Hepatocyte (in vitro differentiated cells): Measurements from ENCODE around the gene PKP1. TPM values are rescaled to one million over a fixed set of nuclear protein-coding genes. Genes with fewer than 3 reads are reported as not detected.

Source experiments
- DNase-seq: peaks from one replicate; pipeline ENCODE4 v3.0.0-alpha.2; 2016; ENCODE audit warnings: low spot score
- H2AFZ ChIP-seq: fragments of 200-600 bp; sonication (generic); 2 replicates; pipeline ENCODE4 v1.6.0; 2016; ENCODE audit warnings: antibody characterized with exemption, mild to moderate bottlenecking
- H3K27ac ChIP-seq: fragments of 200-600 bp; sonication (generic); 2 replicates; pipeline ENCODE4 v1.5.1; 2016; ENCODE audit warnings: mild to moderate bottlenecking
- H3K27me3 ChIP-seq: fragments of 200-600 bp; sonication (generic); 2 replicates; pipeline ENCODE4 v1.6.1; 2016
- H3K36me3 ChIP-seq: fragments of 200-600 bp; sonication (generic); replicated peaks from 2 replicates; pipeline ENCODE4 v1.5.1; 2016; ENCODE audit warnings: low read depth; ENCODE audit not compliant: insufficient read depth
- H3K4me1 ChIP-seq: fragments of 200-600 bp; sonication (generic); 2 replicates; pipeline ENCODE4 v1.5.1; 2016; ENCODE audit warnings: mild to moderate bottlenecking, moderate library complexity; ENCODE audit not compliant: insufficient read depth
- H3K4me2 ChIP-seq: fragments of 200-600 bp; sonication (generic); 2 replicates; pipeline ENCODE4 v1.6.0; 2016
- H3K4me3 ChIP-seq: fragments of 200-600 bp; sonication (generic); 2 replicates; pipeline ENCODE4 v1.5.1; 2016; ENCODE audit warnings: mild to moderate bottlenecking
- H3K79me2 ChIP-seq: fragments of 200-600 bp; sonication (generic); 2 replicates; pipeline ENCODE4 v1.6.0; 2017; ENCODE audit warnings: mild to moderate bottlenecking
- H3K9me2 ChIP-seq: fragments of 200-600 bp; sonication (generic); replicated peaks from 2 replicates; pipeline ENCODE4 v1.6.0; 2017; ENCODE audit warnings: mild to moderate bottlenecking; ENCODE audit not compliant: insufficient read depth
- H3K9me3 ChIP-seq: fragments of 200-600 bp; sonication (generic); 2 replicates; pipeline ENCODE4 v1.5.1; 2016; ENCODE audit warnings: low read depth, mild to moderate bottlenecking
- H4K20me1 ChIP-seq: fragments of 200-600 bp; sonication (generic); 2 replicates; pipeline ENCODE4 v1.6.0; 2016; ENCODE audit warnings: mild to moderate bottlenecking; ENCODE audit not compliant: insufficient read depth, poor library complexity, severe bottlenecking
- CTCF ChIP-seq: fragments of 200-600 bp; sonication (generic); IDR thresholded peaks from 2 replicates; pipeline ENCODE4 v1.5.1; 2016; ENCODE audit warnings: antibody characterized with exemption, mild to moderate bottlenecking; ENCODE audit not compliant: poor library complexity
- EZH2 ChIP-seq: fragments of 200-600 bp; sonication (generic); IDR thresholded peaks from 2 replicates; pipeline ENCODE4 v1.6.1; 2016; ENCODE audit warnings: antibody characterized with exemption, mild to moderate bottlenecking, borderline replicate concordance
- EZH2phosphoT487 ChIP-seq: fragments of 200-600 bp; sonication (generic); IDR thresholded peaks from one replicate; pipeline ENCODE4 v1.6.1; 2018; ENCODE audit warnings: antibody characterized with exemption, mild to moderate bottlenecking, low read depth, moderate library complexity; ENCODE audit not compliant: unreplicated experiment, severe bottlenecking
- WGBS: methylation state at CpG from one replicate; pipeline ENCODE4 v1.1.6; 2016; ENCODE audit warnings: low lambda C conversion rate; ENCODE audit errors: missing lambda C conversion rate; 5-methylcytosine and 5-hydroxymethylcytosine counted together
- polyA plus RNA-seq: library from polyadenylated mRNA; unstranded; fragments of >200 nt; fragmentation: Nextera tagmentation; extraction: Ambion mirVana; gene quantifications from 2 replicates; pipeline ENCODE4 v1.2.1, GENCODE V29; 2016
- total RNA-seq: library from RNA; depleted of rRNA; stranded (reverse); fragments of >200 nt; gene quantifications from 2 replicates; pipeline ENCODE4 v1.2.3, GENCODE V29; 2014

Gene PKP1
- total and polyA plus RNA-seq, 2 experiments from 2014 or later = 0.04 to 0.33 TPM

DNA sequence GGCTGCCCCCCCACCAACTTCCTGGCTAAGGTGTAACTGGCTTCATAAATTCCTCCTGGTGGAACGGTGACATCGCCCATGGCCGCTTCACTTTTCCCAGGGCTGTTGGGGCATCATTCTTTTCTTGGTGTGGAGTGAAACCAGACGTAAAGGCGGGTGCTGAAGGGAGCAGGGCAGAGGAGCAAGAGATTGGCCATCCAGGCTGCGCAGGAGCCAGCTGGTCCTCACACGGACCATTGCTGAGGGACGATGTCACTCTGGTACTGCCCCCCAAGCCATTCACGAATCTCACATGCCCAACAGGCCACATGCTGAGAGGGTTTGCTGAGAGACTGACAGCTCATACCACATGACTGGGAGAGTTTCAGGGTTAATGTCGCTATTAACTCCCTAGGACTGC is 10.5 kb upstream of the PKP1 start:
- Histone ChIP-seq H3K4me2 (no peak overlapping the region), H3K36me3 (no peaks in the 10 kb centered on the region), H3K4me3 (no peak overlapping the region), H3K9me3 (no peaks in the 10 kb centered on the region), H3K9me2 (no peaks in the 10 kb centered on the region), H2AFZ (no peak overlapping the region), H4K20me1 (no peaks in the 10 kb centered on the region), H3K27me3 (no peaks in the 10 kb centered on the region), H3K27ac (no peak overlapping the region), H3K4me1 (no peaks in the 10 kb centered on the region), H3K79me2 (no peaks in the 10 kb centered on the region)
- TF ChIP-seq EZH2phosphoT487 (no peak), EZH2 (no peak), CTCF (no peak)
- no peak for DNase-seq
- 83% methylated on average over 10 of the region's 10 CpGs for WGBS

DNA sequence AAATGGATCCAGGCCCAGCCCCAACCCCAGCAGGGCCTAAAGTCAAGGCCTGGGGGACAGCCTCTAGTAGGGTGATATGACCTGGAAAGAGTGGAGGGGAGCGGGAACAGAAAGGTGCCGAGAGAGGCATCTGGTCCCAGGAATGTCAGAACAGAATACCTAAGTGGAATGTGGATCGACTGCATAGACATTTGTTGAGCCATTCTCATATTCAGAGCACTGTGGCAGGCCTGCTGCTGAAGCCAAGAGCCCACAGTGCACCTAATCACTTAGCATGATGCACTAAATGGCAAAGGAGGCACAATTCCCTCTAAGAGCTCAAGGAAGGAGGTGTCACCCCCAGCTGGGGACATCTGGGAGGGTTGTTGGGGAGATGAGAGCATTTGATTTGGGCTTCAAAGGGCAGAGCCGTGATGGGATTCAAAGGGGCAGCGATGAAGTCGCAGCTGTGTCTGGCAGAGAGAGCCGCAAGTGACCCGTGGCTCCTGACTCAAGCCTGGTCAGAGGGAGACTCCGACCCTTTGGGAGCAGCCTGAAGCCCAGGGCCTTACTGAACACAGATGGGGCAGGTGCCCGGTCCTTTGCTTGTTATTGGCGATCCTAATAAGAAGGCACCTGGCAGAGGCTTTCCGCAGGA is 8.6 kb upstream of the PKP1 start:
- no peaks in the 10 kb centered on the region for H3K9me2 ChIP-seq
- WGBS = 90% methylated on average over 12 of the region's 12 CpGs
- H3K36me3 ChIP-seq = no peaks in the 10 kb centered on the region
- H3K4me3 ChIP-seq = no peak overlapping the region
- DNase-seq = no peak
- H3K27me3 ChIP-seq = no peaks in the 10 kb centered on the region
- H3K27ac ChIP-seq = no peak overlapping the region
- H3K4me2 ChIP-seq = no peak overlapping the region
- H4K20me1 ChIP-seq = no peaks in the 10 kb centered on the region
- no peaks in the 10 kb centered on the region for H3K4me1 ChIP-seq
- H2AFZ ChIP-seq = no peak overlapping the region
- no peaks in the 10 kb centered on the region for H3K79me2 ChIP-seq
- TF ChIP-seq CTCF (no peak), EZH2phosphoT487 (no peak), EZH2 (no peak)
- no peaks in the 10 kb centered on the region for H3K9me3 ChIP-seq

- Histone ChIP-seq H3K9me3 (no peaks in the 10 kb centered on the region), H3K27ac (no peak overlapping the region), H3K4me3 (no peak overlapping the region), H4K20me1 (no peaks in the 10 kb centered on the region), H2AFZ (no peak overlapping the region), H3K36me3 (no peaks in the 10 kb centered on the region), H3K27me3 (no peaks in the 10 kb centered on the region), H3K9me2 (no peaks in the 10 kb centered on the region), H3K4me2 (no peak overlapping the region), H3K4me1 (no peaks in the 10 kb centered on the region), H3K79me2 (no peaks in the 10 kb centered on the region)
- 89% methylated on average over 15 of the region's 15 CpGs for WGBS
- no peak for DNase-seq
- no peak for TF ChIP-seq EZH2
- no peak for TF ChIP-seq EZH2phosphoT487
These were observed 8.0 kb upstream of the PKP1 start for GRCh38 chr1:201275253-201275666.

- no peak overlapping the region for H3K27ac ChIP-seq
- 86% methylated on average over 6 of the region's 6 CpGs for WGBS
- H4K20me1 ChIP-seq = no peaks in the 10 kb centered on the region
These were observed 6.4 kb upstream of the PKP1 start for GRCh38 chr1:201276891-201277290.

More at GRCh38 chr1:201276891-201277290, 6.4 kb upstream of the PKP1 start:
- H3K4me3 ChIP-seq = no peak overlapping the region
- no peak overlapping the region for H3K4me2 ChIP-seq
- no peak for TF ChIP-seq CTCF
- no peak for TF ChIP-seq EZH2
- no peak for TF ChIP-seq EZH2phosphoT487
- no peaks in the 10 kb centered on the region for H3K36me3 ChIP-seq
- H3K79me2 ChIP-seq = no peaks in the 10 kb centered on the region
- no peak for DNase-seq
- H2AFZ ChIP-seq = no peak overlapping the region
- H3K27me3 ChIP-seq = peaks cover 4% of the 10 kb centered on the region
- no peaks in the 10 kb centered on the region for H3K9me3 ChIP-seq
- H3K9me2 ChIP-seq = no peaks in the 10 kb centered on the region
- H3K4me1 ChIP-seq = no peaks in the 10 kb centered on the region
